H1 (cell line): ENCODE results near the gene TBCD.

Source experiments
- CBX5 ChIP-seq: fragments of 300-800, 300-1000 bp; sonication (generic); IDR thresholded peaks from 2 replicates; pipeline ENCODE4 v1.7.1; 2016; ENCODE audit warnings: antibody characterized with exemption, low read length, low read depth
- CTBP2 ChIP-seq: IDR thresholded peaks from 2 replicates; pipeline ENCODE4 v1.7.0; 2011; ENCODE audit warnings: borderline replicate concordance, mild to moderate bottlenecking, moderate library complexity, mixed read lengths, low read length; ENCODE audit not compliant: insufficient read depth, insufficient read length
- POLR2A ChIP-seq, 2 experiments: IDR thresholded peaks; 1 replicate in 1 of 2; 2 replicates in 1 of 2; pipeline ENCODE4 v1.6.1; 2011; ENCODE audit warnings: low read depth in 2 of 2, low read length in 2 of 2, mild to moderate bottlenecking in 2 of 2; ENCODE audit errors: control extremely low read depth in 1 of 2
- TF ChIP-seq, protein P1 (sequence below), 3 experiments: IDR thresholded peaks; 1 replicate in 2 of 3; 2 replicates in 1 of 3; pipeline versions ENCODE4 v1.5.1 to v1.6.1; 2011; ENCODE audit warnings: low read length in 3 of 3, mild to moderate bottlenecking in 3 of 3, inconsistent platforms in 2 of 3, low read depth in 1 of 3, moderate library complexity in 1 of 3; ENCODE audit not compliant: insufficient read depth in 1 of 3; ENCODE audit errors: control extremely low read depth in 1 of 3

DNA sequence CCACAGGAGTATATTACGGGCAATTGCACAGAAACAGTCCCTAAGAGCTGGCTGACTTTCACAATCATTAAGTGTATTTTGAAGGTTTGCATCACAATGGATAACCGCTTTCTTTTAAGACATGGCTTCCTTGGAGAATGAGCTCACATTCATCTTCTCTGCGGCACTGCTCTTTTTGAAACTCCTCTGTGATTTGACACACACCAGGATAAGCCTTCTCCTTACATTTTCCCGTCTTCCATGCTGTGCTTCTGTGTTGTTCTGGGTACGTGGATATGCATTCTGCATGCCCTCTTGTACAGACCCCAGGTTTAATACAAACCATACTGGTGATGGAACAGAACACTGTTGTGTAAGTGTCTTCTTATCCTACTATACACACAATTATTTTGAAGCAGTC lies 238.0 kb downstream of the TBCD start:
- TF ChIP-seq CBX5 (no peak), CTBP2 (no peak), POLR2A (IDR thresholded peaks at IDR 0.05; ENCODE audit: control extremely low read depth in 1 of 2, low read depth in 2 of 2, low read length in 2 of 2) (no peak)
- TF ChIP-seq, protein P1, sequence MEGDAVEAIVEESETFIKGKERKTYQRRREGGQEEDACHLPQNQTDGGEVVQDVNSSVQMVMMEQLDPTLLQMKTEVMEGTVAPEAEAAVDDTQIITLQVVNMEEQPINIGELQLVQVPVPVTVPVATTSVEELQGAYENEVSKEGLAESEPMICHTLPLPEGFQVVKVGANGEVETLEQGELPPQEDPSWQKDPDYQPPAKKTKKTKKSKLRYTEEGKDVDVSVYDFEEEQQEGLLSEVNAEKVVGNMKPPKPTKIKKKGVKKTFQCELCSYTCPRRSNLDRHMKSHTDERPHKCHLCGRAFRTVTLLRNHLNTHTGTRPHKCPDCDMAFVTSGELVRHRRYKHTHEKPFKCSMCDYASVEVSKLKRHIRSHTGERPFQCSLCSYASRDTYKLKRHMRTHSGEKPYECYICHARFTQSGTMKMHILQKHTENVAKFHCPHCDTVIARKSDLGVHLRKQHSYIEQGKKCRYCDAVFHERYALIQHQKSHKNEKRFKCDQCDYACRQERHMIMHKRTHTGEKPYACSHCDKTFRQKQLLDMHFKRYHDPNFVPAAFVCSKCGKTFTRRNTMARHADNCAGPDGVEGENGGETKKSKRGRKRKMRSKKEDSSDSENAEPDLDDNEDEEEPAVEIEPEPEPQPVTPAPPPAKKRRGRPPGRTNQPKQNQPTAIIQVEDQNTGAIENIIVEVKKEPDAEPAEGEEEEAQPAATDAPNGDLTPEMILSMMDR (IDR thresholded peaks at IDR 0.05; ENCODE audit: control extremely low read depth in 1 of 3, insufficient read depth in 1 of 3, low read depth in 1 of 3, low read length in 3 of 3), result no peak
